Activated CD4-positive, alpha-beta T cell treated with anti-CD3 and anti-CD28 coated beads, Interleukin-2, amount 10 ng/mL, durations not matched to agents 7 days and 5 days (primary cell): ENCODE results near the gene WFS1. TPM values are rescaled to one million over a fixed set of nuclear protein-coding genes. Genes with fewer than 3 reads are reported as not detected.
A peak's percentile ranks its signal among the peaks of the same experiment; 100 is the strongest.

Experiments used
- CTCF ChIA-PET: fragments of 350-600 bp; sonication (Branson Sonifier 250); formaldehyde crosslinking; loops from one replicate; lab custom pipeline; 2021; ENCODE audit warnings: antibody characterized with exemption; lab: Charles Lee
- POLR2A ChIA-PET: fragments of 350-600 bp; sonication (Branson Sonifier 250); formaldehyde crosslinking; loops from one replicate; lab custom pipeline; 2021; ENCODE audit warnings: antibody characterized with exemption; lab: Charles Lee
- DNase-seq: peaks from one replicate; pipeline ENCODE4 v3.0.0-alpha.2; 2020
- H3K27ac Mint-ChIP-seq: one replicate; pipeline ENCODE4 v1.8.0; 2021; ENCODE audit warnings: mild to moderate bottlenecking, moderate library complexity, mixed read lengths
- H3K27me3 Mint-ChIP-seq: one replicate; pipeline ENCODE4 v1.8.0; 2021; ENCODE audit warnings: mixed read lengths
- H3K36me3 Mint-ChIP-seq: one replicate; pipeline ENCODE4 v1.8.0; 2021; ENCODE audit warnings: low read depth, mixed read lengths
- H3K4me1 Mint-ChIP-seq: one replicate; pipeline ENCODE4 v1.8.0; 2021; ENCODE audit warnings: mixed read lengths
- H3K4me3 Mint-ChIP-seq: one replicate; pipeline ENCODE4 v1.8.0; 2021; ENCODE audit warnings: mild to moderate bottlenecking, moderate library complexity, mixed read lengths
- H3K9me3 Mint-ChIP-seq: one replicate; pipeline ENCODE4 v1.8.0; 2021; ENCODE audit warnings: mixed read lengths
- total RNA-seq, 2 experiments: library from RNA; stranded (reverse); gene quantifications; one replicate each; pipeline ENCODE4 v1.2.3, GENCODE V29; 2021

The WFS1 gene
- total RNA-seq, 2 experiments from 2014 or later, result 1.7 to 2.1 TPM

DNA sequence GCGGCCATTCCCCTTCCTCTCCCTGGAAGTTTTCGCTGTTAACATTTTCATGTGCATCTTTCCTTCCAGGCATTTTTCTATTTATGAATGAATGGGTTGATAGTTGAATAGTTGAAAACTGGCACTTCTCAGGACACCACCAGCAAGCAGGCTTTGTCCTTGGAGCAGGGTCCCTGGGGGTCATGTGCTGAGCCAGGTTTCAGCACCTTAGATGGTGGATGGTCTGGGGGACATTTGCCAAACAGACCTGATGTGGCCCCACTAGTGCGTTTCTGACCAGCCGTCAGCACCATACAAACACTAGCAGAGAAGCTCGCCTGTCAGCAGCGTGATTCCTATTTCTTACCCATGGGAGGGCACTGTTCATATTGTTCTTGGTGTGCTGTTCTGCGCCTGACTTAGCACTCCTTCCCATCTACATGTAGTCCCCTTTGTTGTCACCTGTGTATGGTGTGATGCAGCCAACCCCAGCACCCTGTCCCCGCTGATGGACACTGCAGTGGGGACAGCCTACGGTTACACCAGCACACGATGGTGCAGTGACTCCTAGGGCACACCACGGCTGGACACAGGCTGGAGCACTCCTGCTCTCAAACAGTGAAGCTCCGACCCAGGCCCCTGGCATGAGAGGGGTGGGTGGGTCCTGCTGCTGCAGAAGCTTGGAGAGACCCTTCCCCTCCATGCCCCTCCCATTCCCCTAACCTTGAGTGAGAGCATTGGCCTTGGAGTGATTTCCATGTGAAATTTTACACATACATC lies 27.2 kb upstream of the WFS1 start:
- H3K9me3 Mint-ChIP-seq, result peaks cover 8% of the 10 kb centered on the region
- ChIA-PET POLR2A (no interaction called here), CTCF (interaction anchor here (0.9 kb wide), 1 partner anchor 85 kb away, joined by 3 read pairs; no protein-coding TSS in a partner anchor)
- H3K4me3 Mint-ChIP-seq, result no peak overlapping the region
- H3K27me3 Mint-ChIP-seq, result peaks cover 17% of the 10 kb centered on the region
- no peak overlapping the region for H3K27ac Mint-ChIP-seq
- DNase-seq, result no peak
- H3K4me1 Mint-ChIP-seq, result no peaks in the 10 kb centered on the region
- peaks cover 4% of the 10 kb centered on the region for H3K36me3 Mint-ChIP-seq

- ChIA-PET CTCF (interaction anchor here (0.9 to 1.2 kb wide), 2 partner anchors 8 to 86 kb away, joined by 3 to 4 read pairs; no protein-coding TSS in a partner anchor), POLR2A (no interaction called here)
- peaks cover 8% of the 10 kb centered on the region for H3K9me3 Mint-ChIP-seq
- DNase-seq, result no peak
- H3K36me3 Mint-ChIP-seq, result peaks cover 4% of the 10 kb centered on the region
- peaks cover 30% of the 10 kb centered on the region for H3K27me3 Mint-ChIP-seq
- H3K27ac Mint-ChIP-seq, result no peak overlapping the region
- H3K4me1 Mint-ChIP-seq, result no peaks in the 10 kb centered on the region
- no peak overlapping the region for H3K4me3 Mint-ChIP-seq
These were observed 24.1 kb upstream of the WFS1 start for GRCh38 chr4:6245246-6246169.

GRCh38 chr4:6246170-6246634 lies 23.4 kb upstream of the WFS1 start:
- ChIA-PET POLR2A (no interaction called here), CTCF (interaction anchor here (1.4 kb wide), 1 partner anchor 85 kb away, joined by 4 read pairs; no protein-coding TSS in a partner anchor)
- peaks cover 8% of the 10 kb centered on the region for H3K9me3 Mint-ChIP-seq
- H3K27me3 Mint-ChIP-seq, result peaks cover 33% of the 10 kb centered on the region
- H3K4me1 Mint-ChIP-seq, result peaks cover 2% of the 10 kb centered on the region
- H3K36me3 Mint-ChIP-seq, result peaks cover 4% of the 10 kb centered on the region
- DNase-seq, result no peak
- no peak overlapping the region for H3K27ac Mint-ChIP-seq
- no peak overlapping the region for H3K4me3 Mint-ChIP-seq

DNA sequence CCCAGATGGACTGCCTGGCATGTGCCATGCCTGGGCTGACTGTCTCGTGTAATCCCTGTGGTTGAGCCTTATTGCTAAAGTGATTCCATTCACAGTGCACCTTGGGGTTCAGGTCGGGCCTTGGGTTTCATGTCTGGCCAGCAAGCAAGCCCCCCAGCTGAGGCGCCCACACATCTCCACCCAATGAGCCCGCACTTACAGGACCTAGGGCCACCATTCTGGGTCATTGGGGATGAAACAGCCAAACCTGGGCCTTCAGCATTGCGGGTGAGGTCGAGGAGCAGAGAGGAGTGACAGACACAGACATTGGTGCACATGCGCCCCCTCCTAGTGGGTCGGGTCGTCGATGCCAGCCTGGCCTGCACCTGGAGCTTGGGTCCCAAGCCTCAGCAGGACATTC lies 21.3 kb upstream of the WFS1 start:
- peaks cover 33% of the 10 kb centered on the region for H3K27me3 Mint-ChIP-seq
- H3K27ac Mint-ChIP-seq, result no peak overlapping the region
- POLR2A ChIA-PET, result no interaction called here
- no peak overlapping the region for H3K4me3 Mint-ChIP-seq
- H3K9me3 Mint-ChIP-seq, result peaks cover 8% of the 10 kb centered on the region
- H3K36me3 Mint-ChIP-seq, result peaks cover 4% of the 10 kb centered on the region
- H3K4me1 Mint-ChIP-seq, result peaks cover 2% of the 10 kb centered on the region
- CTCF ChIA-PET, result no interaction called here
- no peak for DNase-seq

GRCh38 chr4:6250235-6250983 lies 19.2 kb upstream of the WFS1 start:
- Mint-ChIP-seq H3K36me3 (no peaks in the 10 kb centered on the region), H3K9me3 (no peaks in the 10 kb centered on the region), H3K4me3 (no peak overlapping the region), H3K27ac (no peak overlapping the region), H3K27me3 (peaks cover 27% of the 10 kb centered on the region), H3K4me1 (peaks cover 2% of the 10 kb centered on the region)
- peak; percentile 55 for DNase-seq
- ChIA-PET CTCF (interaction anchor here (0.6 to 3.7 kb wide), 18 partner anchors 10 to 300 kb away, joined by 3 to 27 read pairs (median 4); no protein-coding TSS in a partner anchor), POLR2A (interaction anchor here (0.7 kb wide), 1 partner anchor 117 kb away, joined by 3 read pairs; no protein-coding TSS in a partner anchor)

DNA sequence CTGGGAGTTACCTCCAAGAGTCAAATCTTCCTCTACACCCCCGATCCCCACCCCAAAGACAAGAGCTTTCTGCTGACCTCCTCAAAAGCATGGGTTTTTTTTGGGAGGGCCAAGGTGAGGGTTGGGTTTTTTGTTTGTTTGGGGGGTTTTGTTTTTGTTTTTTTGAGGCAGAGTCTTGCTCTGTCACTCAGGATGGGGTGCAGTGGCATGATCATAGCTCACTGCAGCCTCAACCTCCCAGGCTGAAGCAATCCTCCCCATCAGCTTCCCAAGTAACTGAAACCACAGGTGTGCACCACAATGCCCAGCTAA lies 18.7 kb upstream of the WFS1 start:
- no peak for DNase-seq
- H3K9me3 Mint-ChIP-seq, result no peaks in the 10 kb centered on the region
- H3K27me3 Mint-ChIP-seq, result peaks cover 29% of the 10 kb centered on the region
- ChIA-PET POLR2A (interaction anchor here (0.7 kb wide), 1 partner anchor 117 kb away, joined by 3 read pairs; no protein-coding TSS in a partner anchor), CTCF (interaction anchor here (0.6 to 3.7 kb wide), 17 partner anchors 9 to 299 kb away, joined by 3 to 27 read pairs (median 4); no protein-coding TSS in a partner anchor)
- H3K4me3 Mint-ChIP-seq, result no peak overlapping the region
- H3K27ac Mint-ChIP-seq, result no peak overlapping the region
- H3K4me1 Mint-ChIP-seq, result peaks cover 2% of the 10 kb centered on the region
- no peaks in the 10 kb centered on the region for H3K36me3 Mint-ChIP-seq

GRCh38 chr4:6251365-6251764 lies 18.3 kb upstream of the WFS1 start:
- Mint-ChIP-seq H3K4me3 (no peak overlapping the region), H3K9me3 (no peaks in the 10 kb centered on the region), H3K36me3 (no peaks in the 10 kb centered on the region), H3K27me3 (peaks cover 26% of the 10 kb centered on the region), H3K27ac (no peak overlapping the region), H3K4me1 (peaks cover 2% of the 10 kb centered on the region)
- no peak for DNase-seq
- CTCF ChIA-PET, result interaction anchor here (0.6 to 4.4 kb wide), 16 partner anchors 9 to 299 kb away, joined by 3 to 27 read pairs (median 4); no protein-coding TSS in a partner anchor
- POLR2A ChIA-PET, result no interaction called here

GRCh38 chr4:6252051-6252450 lies 17.6 kb upstream of the WFS1 start:
- H3K4me3 Mint-ChIP-seq, result no peak overlapping the region
- ChIA-PET CTCF (interaction anchor here (1.4 to 4.4 kb wide), 3 partner anchors 64 to 80 kb away, joined by 4 to 27 read pairs (median 19); no protein-coding TSS in a partner anchor), POLR2A (no interaction called here)
- no peak for DNase-seq
- H3K4me1 Mint-ChIP-seq, result peaks cover 4% of the 10 kb centered on the region
- H3K9me3 Mint-ChIP-seq, result no peaks in the 10 kb centered on the region
- H3K36me3 Mint-ChIP-seq, result no peaks in the 10 kb centered on the region
- peaks cover 25% of the 10 kb centered on the region for H3K27me3 Mint-ChIP-seq
- no peak overlapping the region for H3K27ac Mint-ChIP-seq

DNA sequence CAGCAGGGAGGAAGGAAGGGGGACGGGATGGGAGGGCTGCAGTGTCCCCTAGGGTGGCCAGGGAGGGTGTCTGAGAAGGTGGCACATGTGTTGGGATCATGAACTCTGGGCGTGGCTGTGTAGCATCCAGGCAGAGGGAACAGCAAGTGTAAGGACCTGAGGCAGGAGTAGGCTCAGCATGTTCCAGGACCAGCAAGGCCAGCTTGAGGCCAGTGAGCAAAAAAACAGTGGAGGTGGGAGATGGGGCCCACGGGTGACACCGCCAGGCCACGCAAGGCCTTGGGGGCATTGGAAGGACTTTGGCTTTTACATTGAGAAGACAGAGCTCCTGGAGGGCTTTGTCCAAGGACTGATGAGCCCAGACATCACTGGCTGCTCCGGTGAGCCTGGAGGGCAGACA lies 16.5 kb upstream of the WFS1 start:
- H3K9me3 Mint-ChIP-seq, result no peaks in the 10 kb centered on the region
- ChIA-PET POLR2A (no interaction called here), CTCF (interaction anchor here (1.0 to 4.4 kb wide), 3 partner anchors 8 to 78 kb away, joined by 3 to 19 read pairs (median 3); no protein-coding TSS in a partner anchor)
- peaks cover 12% of the 10 kb centered on the region for H3K4me1 Mint-ChIP-seq
- DNase-seq, result no peak
- H3K4me3 Mint-ChIP-seq, result no peak overlapping the region
- peaks cover 29% of the 10 kb centered on the region for H3K27me3 Mint-ChIP-seq
- H3K27ac Mint-ChIP-seq, result no peak overlapping the region
- no peaks in the 10 kb centered on the region for H3K36me3 Mint-ChIP-seq

GRCh38 chr4:6253961-6254360 lies 15.7 kb upstream of the WFS1 start:
- ChIA-PET CTCF (interaction anchor here (1.0 to 4.4 kb wide), 4 partner anchors 9 to 78 kb away, joined by 3 to 19 read pairs (median 4); no protein-coding TSS in a partner anchor), POLR2A (no interaction called here)
- peaks cover 22% of the 10 kb centered on the region for H3K27me3 Mint-ChIP-seq
- H3K36me3 Mint-ChIP-seq, result no peaks in the 10 kb centered on the region
- peaks cover 12% of the 10 kb centered on the region for H3K4me1 Mint-ChIP-seq
- H3K4me3 Mint-ChIP-seq, result no peak overlapping the region
- H3K27ac Mint-ChIP-seq, result no peak overlapping the region
- DNase-seq, result no peak
- no peaks in the 10 kb centered on the region for H3K9me3 Mint-ChIP-seq

- no peak for DNase-seq
- no peak overlapping the region for H3K27ac Mint-ChIP-seq
- no peaks in the 10 kb centered on the region for H3K9me3 Mint-ChIP-seq
- H3K36me3 Mint-ChIP-seq, result no peaks in the 10 kb centered on the region
- H3K4me3 Mint-ChIP-seq, result no peak overlapping the region
- CTCF ChIA-PET, result interaction anchor here (4.4 kb wide), 1 partner anchor 75 kb away, joined by 19 read pairs; no protein-coding TSS in a partner anchor
- H3K4me1 Mint-ChIP-seq, result peaks cover 9% of the 10 kb centered on the region
- POLR2A ChIA-PET, result no interaction called here
- H3K27me3 Mint-ChIP-seq, result peaks cover 21% of the 10 kb centered on the region
These were observed 13.5 kb upstream of the WFS1 start for GRCh38 chr4:6256141-6256540.
